HCT116 (cell line): ENCODE results near the gene MAPK10. TPM values are rescaled to one million over a fixed set of nuclear protein-coding genes. Genes with fewer than 3 reads are reported as not detected.

Experiments
- ATAC-seq: fragments of 200-7000 bp; cut with Tn5 transposase; 2 replicates; pipeline ENCODE4 v1.9.1; 2020; ENCODE audit warnings: mild to moderate bottlenecking, moderate library complexity
- BruUV-seq: library from RNA; stranded (reverse); fragments of 400-500 nt; replicated peaks from 2 replicates; lab custom pipeline; 2021; lab: Mats Ljungman, UMichigan
- CTCF ChIA-PET: fragments of 300-600 bp; sonication (Branson Sonifier 250); formaldehyde crosslinking; loops from one replicate; lab custom pipeline; 2021; ENCODE audit warnings: antibody characterized with exemption; lab: Charles Lee
- POLR2A ChIA-PET: fragments of 300-600, 350-600 bp; sonication (Branson Sonifier 250); formaldehyde crosslinking; loops from one replicate; lab custom pipeline; 2021; ENCODE audit warnings: antibody characterized with exemption; lab: Charles Lee
- RAD21 ChIA-PET, 2 experiments: fragments of 300-600 bp; sonication (Branson Sonifier 250); formaldehyde crosslinking; loops; one replicate each; lab custom pipeline; 2023; ENCODE audit warnings: low total read pairs in 2 of 2; ENCODE audit not compliant: uncharacterized antibody in 2 of 2, unreplicated experiment in 2 of 2, low non-redundant PET in 1 of 2; lab: Charles Lee
- DNase-seq: peaks from one replicate; pipeline ENCODE4 v3.0.0-alpha.2; 2010; ENCODE audit warnings: low read depth, low spot score
- H2AFZ ChIP-seq: fragments of 200-600 bp; shearing (Covaris generic), sonication (generic); 2 replicates; pipeline ENCODE4 v1.6.1; 2017; ENCODE audit warnings: low read depth, mixed run types, mixed read lengths, antibody characterized with exemption, low read length; ENCODE audit not compliant: poor library complexity, severe bottlenecking
- H3K27ac ChIP-seq: 2 replicates; pipeline ENCODE4 v1.5.1; 2012; ENCODE audit warnings: low read depth, low read length
- H3K27me3 ChIP-seq: fragments of 200-600 bp; sonication (generic); 2 replicates; pipeline ENCODE4 v1.6.1; 2016; ENCODE audit warnings: mixed run types, low read length, mixed read lengths; ENCODE audit not compliant: insufficient read depth
- H3K36me3 ChIP-seq, 2 experiments: fragments of 200-500 bp in 1 of 2; fragments of 200-600 bp in 1 of 2; sonication (Bioruptor generic) in 1 of 2; sonication (generic) in 1 of 2; 2 replicates each; pipeline versions ENCODE4 v1.5.1 to v1.6.1; 2014 to 2016; ENCODE audit warnings: low read length in 2 of 2, inconsistent platforms in 1 of 2, mixed read lengths in 1 of 2, mixed run types in 1 of 2; ENCODE audit not compliant: insufficient read depth in 2 of 2, control insufficient read depth in 1 of 2
- H3K4me1 ChIP-seq, 2 experiments: fragments of 200-600 bp in 1 of 2; sonication (generic) in 1 of 2; 2 replicates each; pipeline versions ENCODE4 v1.5.1 to v1.6.1; 2012 to 2017; ENCODE audit warnings: low read length in 2 of 2, inconsistent platforms in 1 of 2, mild to moderate bottlenecking in 1 of 2, mixed read lengths in 1 of 2, mixed run types in 1 of 2, moderate library complexity in 1 of 2; ENCODE audit not compliant: insufficient read depth in 2 of 2, control insufficient read depth in 1 of 2
- H3K4me2 ChIP-seq: fragments of 200-600 bp; sonication (generic); 2 replicates; pipeline ENCODE4 v1.6.1; 2017; ENCODE audit warnings: mixed run types, low read length, mixed read lengths
- H3K4me3 ChIP-seq, 2 experiments: fragments of 200-600 bp in 1 of 2; sonication (generic) in 1 of 2; replicated peaks in 1 of 2; 2 replicates each; pipeline ENCODE4 v1.5.1; 2011 to 2016; ENCODE audit warnings: low read length in 2 of 2, control low read depth in 1 of 2, low read depth in 1 of 2, mild to moderate bottlenecking in 1 of 2, mixed read lengths in 1 of 2, mixed run types in 1 of 2
- H3K79me2 ChIP-seq: fragments of 200-600 bp; sonication (generic); 2 replicates; pipeline ENCODE4 v1.6.1; 2017; ENCODE audit warnings: mild to moderate bottlenecking, mixed run types, low read length, moderate library complexity, mixed read lengths; ENCODE audit not compliant: insufficient read depth
- H3K9ac ChIP-seq: fragments of 200-600 bp; sonication (generic); 2 replicates; pipeline ENCODE4 v1.6.1; 2016; ENCODE audit warnings: low read length, mixed read lengths
- H3K9me2 ChIP-seq: fragments of 200-600 bp; sonication (generic), shearing (Covaris generic); 2 replicates; pipeline ENCODE4 v1.6.1; 2017; ENCODE audit warnings: mixed run types, mild to moderate bottlenecking, moderate library complexity; ENCODE audit not compliant: insufficient read depth
- H3K9me3 ChIP-seq, 2 experiments: fragments of 200-500 bp in 1 of 2; fragments of 200-600 bp in 1 of 2; sonication (Bioruptor generic) in 1 of 2; sonication (generic) in 1 of 2; 2 replicates each; pipeline ENCODE4 v1.6.1; 2014 to 2017; ENCODE audit warnings: low read length in 2 of 2, mixed read lengths in 2 of 2, inconsistent platforms in 1 of 2, low read depth in 1 of 2, mild to moderate bottlenecking in 1 of 2, mixed run types in 1 of 2, moderate library complexity in 1 of 2; ENCODE audit not compliant: control insufficient read depth in 1 of 2, insufficient read depth in 1 of 2
- H4K20me1 ChIP-seq: fragments of 200-600 bp; sonication (generic), shearing (Covaris generic); 2 replicates; pipeline ENCODE4 v1.6.1; 2017; ENCODE audit warnings: mixed run types, mild to moderate bottlenecking, moderate library complexity; ENCODE audit not compliant: insufficient read depth
- CBX3 ChIP-seq: IDR thresholded peaks from 2 replicates; pipeline ENCODE4 v1.6.1; 2012; ENCODE audit warnings: low read depth
- CEBPB ChIP-seq: IDR thresholded peaks from 2 replicates; pipeline ENCODE4 v1.6.1; 2012; ENCODE audit warnings: low read depth
- ELF1 ChIP-seq: IDR thresholded peaks from 2 replicates; pipeline ENCODE4 v1.6.1; 2012; ENCODE audit warnings: low read depth, borderline replicate concordance
- EZH2 ChIP-seq: fragments of 200-600 bp; sonication (generic); IDR thresholded peaks from 2 replicates; pipeline ENCODE4 v1.6.1; 2017; ENCODE audit warnings: antibody characterized with exemption, mixed run types
- JUND ChIP-seq: IDR thresholded peaks from 2 replicates; pipeline ENCODE4 v1.6.1; 2012
- POLR2A ChIP-seq: IDR thresholded peaks from 2 replicates; pipeline ENCODE4 v1.7.0; 2011; ENCODE audit warnings: borderline replicate concordance; ENCODE audit not compliant: insufficient read depth, insufficient read length; ENCODE audit errors: extremely low read depth
- POLR2AphosphoS5 ChIP-seq: IDR thresholded peaks from 2 replicates; pipeline ENCODE4 v1.6.1; 2011; ENCODE audit warnings: mild to moderate bottlenecking, low read depth, low read length, moderate library complexity
- SRF ChIP-seq: IDR thresholded peaks from 2 replicates; pipeline ENCODE4 v1.6.1; 2012; ENCODE audit warnings: low read depth
- TCF7L2 ChIP-seq: IDR thresholded peaks from 2 replicates; pipeline ENCODE4 v1.7.0; 2011; ENCODE audit warnings: borderline replicate concordance, inconsistent platforms; ENCODE audit not compliant: insufficient read depth, insufficient read length; ENCODE audit errors: extremely low read depth
- ZNF274 ChIP-seq: fragments of 200-500 bp; sonication (Bioruptor generic); IDR thresholded peaks from 2 replicates; pipeline ENCODE4 v1.6.1; 2014; ENCODE audit warnings: mild to moderate bottlenecking, low read depth, low read length, inconsistent platforms
- intact Hi-C: fragments of 100-400 bp; cut with micrococcal nuclease; formaldehyde crosslinking; loops from 2 replicates; pipeline ENCODE4 v1.10.0; 2022
- total RNA-seq: library from RNA; stranded (reverse); gene quantifications from one replicate; pipeline ENCODE4 v1.2.1, GENCODE V29; 2021; ENCODE audit not compliant: unreplicated experiment
- TF ChIP-seq, protein P1 (sequence below): IDR thresholded peaks from 2 replicates; pipeline ENCODE4 v1.6.1; 2012; ENCODE audit warnings: low read depth

Gene MAPK10
- total RNA-seq, 1 experiment from 2014 or later, result 0.52 TPM

DNA sequence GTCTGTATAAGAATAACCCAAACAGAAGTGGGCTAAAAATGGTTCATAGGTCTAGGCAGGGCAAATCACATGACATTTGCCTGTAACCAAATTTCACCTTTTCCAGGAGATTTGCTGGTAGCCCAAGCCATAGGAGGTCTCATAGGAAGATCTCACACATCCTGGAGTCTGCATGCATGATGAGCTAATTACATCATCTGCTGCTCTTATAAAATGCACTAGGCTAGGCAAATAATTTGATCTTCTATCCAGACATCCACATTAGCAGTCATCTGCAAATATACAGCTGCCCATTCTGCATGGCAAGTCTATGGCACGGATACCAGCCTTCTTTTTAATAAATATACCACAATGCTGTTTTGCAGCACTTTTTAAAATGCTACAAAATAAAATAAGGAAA lies 87.2 kb downstream of the MAPK10 start:
- no peak overlapping the region for H3K4me2 ChIP-seq
- intact Hi-C loops, result no loop called here
- no peak for DNase-seq
- no peaks in the 10 kb centered on the region for H3K79me2 ChIP-seq
- POLR2A ChIA-PET, result no interaction called here
- H3K27me3 ChIP-seq, result no peaks in the 10 kb centered on the region
- H3K4me1 ChIP-seq, result no peaks in the 10 kb centered on the region
- TF ChIP-seq ZNF274, result no peak
- TF ChIP-seq ELF1, result no peak
- no peak for TF ChIP-seq CBX3
- TF ChIP-seq EZH2, result no peak
- TF ChIP-seq POLR2A, result no peak
- no peak for TF ChIP-seq CEBPB
- TF ChIP-seq, protein P1, sequence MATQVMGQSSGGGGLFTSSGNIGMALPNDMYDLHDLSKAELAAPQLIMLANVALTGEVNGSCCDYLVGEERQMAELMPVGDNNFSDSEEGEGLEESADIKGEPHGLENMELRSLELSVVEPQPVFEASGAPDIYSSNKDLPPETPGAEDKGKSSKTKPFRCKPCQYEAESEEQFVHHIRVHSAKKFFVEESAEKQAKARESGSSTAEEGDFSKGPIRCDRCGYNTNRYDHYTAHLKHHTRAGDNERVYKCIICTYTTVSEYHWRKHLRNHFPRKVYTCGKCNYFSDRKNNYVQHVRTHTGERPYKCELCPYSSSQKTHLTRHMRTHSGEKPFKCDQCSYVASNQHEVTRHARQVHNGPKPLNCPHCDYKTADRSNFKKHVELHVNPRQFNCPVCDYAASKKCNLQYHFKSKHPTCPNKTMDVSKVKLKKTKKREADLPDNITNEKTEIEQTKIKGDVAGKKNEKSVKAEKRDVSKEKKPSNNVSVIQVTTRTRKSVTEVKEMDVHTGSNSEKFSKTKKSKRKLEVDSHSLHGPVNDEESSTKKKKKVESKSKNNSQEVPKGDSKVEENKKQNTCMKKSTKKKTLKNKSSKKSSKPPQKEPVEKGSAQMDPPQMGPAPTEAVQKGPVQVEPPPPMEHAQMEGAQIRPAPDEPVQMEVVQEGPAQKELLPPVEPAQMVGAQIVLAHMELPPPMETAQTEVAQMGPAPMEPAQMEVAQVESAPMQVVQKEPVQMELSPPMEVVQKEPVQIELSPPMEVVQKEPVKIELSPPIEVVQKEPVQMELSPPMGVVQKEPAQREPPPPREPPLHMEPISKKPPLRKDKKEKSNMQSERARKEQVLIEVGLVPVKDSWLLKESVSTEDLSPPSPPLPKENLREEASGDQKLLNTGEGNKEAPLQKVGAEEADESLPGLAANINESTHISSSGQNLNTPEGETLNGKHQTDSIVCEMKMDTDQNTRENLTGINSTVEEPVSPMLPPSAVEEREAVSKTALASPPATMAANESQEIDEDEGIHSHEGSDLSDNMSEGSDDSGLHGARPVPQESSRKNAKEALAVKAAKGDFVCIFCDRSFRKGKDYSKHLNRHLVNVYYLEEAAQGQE, result no peak
- TF ChIP-seq SRF, result no peak
- TF ChIP-seq TCF7L2, result no peak
- no peak for TF ChIP-seq POLR2AphosphoS5
- TF ChIP-seq JUND, result no peak
- CTCF ChIA-PET, result no interaction called here
- RAD21 ChIA-PET, result no interaction called here
- H3K27ac ChIP-seq, result no peak overlapping the region
- no peaks in the 10 kb centered on the region for H4K20me1 ChIP-seq
- no peaks in the 10 kb centered on the region for H3K36me3 ChIP-seq
- no peak overlapping the region for H2AFZ ChIP-seq
- no peak overlapping the region for H3K9ac ChIP-seq
- H3K4me3 ChIP-seq, result no peak overlapping the region
- H3K9me3 ChIP-seq, result no peaks in the 10 kb centered on the region
- BruUV-seq, result no TSS peak
- H3K9me2 ChIP-seq, result no peaks in the 10 kb centered on the region
- ATAC-seq, result no peak
